Urinary bladder (tissue), 4 donors: ENCODE measurements around the gene RPLP2. TPM values are rescaled to one million over a fixed set of nuclear protein-coding genes. Genes with fewer than 3 reads are reported as not detected.

ENCODE experiments used
- DNase-seq: peaks from one replicate; pipeline ENCODE4 v3.0.0-alpha.2; 2015; ENCODE audit errors: extremely low spot score
- H3K27ac ChIP-seq: one replicate; pipeline ENCODE4 v1.5.1; 2013; ENCODE audit warnings: low read depth, mild to moderate bottlenecking, moderate library complexity
- H3K36me3 ChIP-seq: one replicate; pipeline ENCODE4 v1.6.1; 2013; ENCODE audit warnings: mild to moderate bottlenecking, moderate library complexity; ENCODE audit not compliant: insufficient read depth
- H3K4me1 ChIP-seq: one replicate; pipeline ENCODE4 v1.6.1; 2013; ENCODE audit warnings: mild to moderate bottlenecking, moderate library complexity; ENCODE audit not compliant: insufficient read depth
- H3K4me3 ChIP-seq: one replicate; pipeline ENCODE4 v1.5.1; 2013; ENCODE audit warnings: low read depth, low read length
- WGBS: extraction: QIAGEN DNeasy Blood & Tissue Kit; methylation state at CpG from one replicate; pipeline ENCODE4 v1.1.7; 2013; 5-methylcytosine and 5-hydroxymethylcytosine counted together
- polyA plus RNA-seq: library from polyadenylated mRNA; stranded (reverse); fragments of 200-250 nt; gene quantifications from one replicate; pipeline ENCODE4 v1.2.3, GENCODE V29; 2013
- total RNA-seq: library from RNA; depleted of rRNA; stranded (reverse); fragments of >200 nt; gene quantifications from one replicate; pipeline ENCODE4 v1.2.3, GENCODE V29; 2014
- donor health status: healthy with polysubstance abuse.
- donor health status: healthy.

The RPLP2 gene
- total and polyA plus RNA-seq, 2 donors: 189 to 1,859 TPM

DNA sequence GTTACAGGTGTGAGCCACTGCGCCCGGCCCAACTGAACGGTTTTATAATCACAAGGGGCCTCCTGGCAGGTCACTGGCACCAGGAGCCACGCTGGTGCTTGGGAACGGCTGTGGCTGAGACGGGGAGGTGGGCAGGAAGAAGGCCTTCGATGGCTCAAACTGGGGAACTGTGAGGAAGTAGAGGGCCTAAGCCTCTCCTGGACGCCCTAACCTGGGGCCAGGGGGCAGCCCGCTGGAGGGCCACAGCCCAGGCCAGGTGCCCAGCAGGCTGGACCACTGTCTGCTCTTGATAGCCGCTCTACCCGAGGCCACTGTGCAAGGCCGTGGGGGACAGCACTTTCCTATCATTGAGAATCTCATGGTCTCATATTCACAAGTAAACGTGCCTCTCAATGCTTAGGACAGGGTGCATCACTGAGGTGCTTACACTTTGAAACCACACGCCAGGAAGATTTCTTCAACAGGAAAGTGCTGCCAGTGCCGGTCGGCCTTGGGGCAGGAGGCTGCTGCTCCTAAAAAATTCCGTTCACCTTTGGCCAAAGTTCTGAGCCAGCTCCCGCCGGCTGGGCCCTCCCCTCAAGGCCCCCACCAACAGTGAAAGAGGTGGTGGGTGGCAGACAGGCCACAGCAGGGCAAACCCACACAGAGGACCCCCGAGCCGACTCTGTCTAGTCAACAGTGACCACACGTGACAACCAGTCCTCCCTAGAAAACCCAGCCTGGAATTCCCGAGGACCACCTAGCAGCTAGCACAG lies 39.7 kb upstream of the RPLP2 start:
- H3K36me3 ChIP-seq: peaks cover 10% of the 10 kb centered on the region
- no peak for DNase-seq
- no peak overlapping the region for H3K4me3 ChIP-seq
- 89% methylated on average over 23 of the region's 23 CpGs for WGBS
- no peaks in the 10 kb centered on the region for H3K4me1 ChIP-seq
- no peak overlapping the region for H3K27ac ChIP-seq

DNA sequence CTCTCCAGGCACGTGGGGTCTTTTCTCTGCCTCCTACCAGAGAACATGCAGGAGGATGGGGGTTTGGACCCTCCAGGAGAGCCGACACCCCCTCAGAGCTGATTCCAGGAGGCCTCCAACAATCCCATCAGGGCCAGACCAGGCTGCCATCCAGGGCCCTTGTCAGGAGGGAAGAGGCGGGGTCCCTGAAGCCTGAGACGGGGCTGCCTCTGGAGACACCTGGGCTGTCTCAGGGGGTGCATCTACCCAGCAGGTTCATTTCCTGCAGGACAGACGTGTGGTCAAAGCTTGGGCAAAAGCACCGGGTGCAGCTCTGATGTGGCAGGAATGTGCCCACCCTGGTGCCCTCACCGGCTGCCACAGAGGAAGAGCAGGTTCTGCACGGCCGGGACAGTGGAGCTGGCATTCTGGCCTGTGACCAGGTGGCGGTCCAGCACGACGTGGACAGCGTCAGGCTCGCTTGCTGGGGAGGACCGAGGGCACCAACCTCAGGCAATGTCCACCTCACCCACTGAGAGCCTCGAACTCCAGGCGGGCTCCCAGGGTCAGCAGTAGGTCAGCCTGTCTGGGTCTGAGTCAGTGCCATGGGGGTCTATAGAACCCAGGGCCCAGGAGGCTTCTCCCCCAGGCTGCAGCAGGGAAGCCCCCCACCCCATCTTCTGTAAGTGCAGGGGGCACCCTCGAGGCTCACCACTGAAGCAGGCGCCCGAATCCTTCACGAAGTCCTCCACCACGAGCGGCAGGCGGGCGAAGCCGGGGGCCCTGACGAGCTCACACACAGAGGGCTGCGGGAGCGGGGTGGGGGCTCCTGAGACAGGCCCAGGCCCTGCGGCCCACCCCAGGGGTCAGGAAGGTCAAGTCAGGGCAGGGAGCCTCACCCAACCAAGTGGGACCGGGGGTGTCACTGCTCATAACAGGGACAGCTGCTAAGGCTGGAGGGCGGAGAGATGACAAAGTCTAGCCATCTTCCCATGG lies 38.8 kb upstream of the RPLP2 start:
- whole genome bisulfite sequencing: 90% methylated on average over 32 of the region's 32 CpGs
- no peaks in the 10 kb centered on the region for H3K4me1 ChIP-seq
- no peak overlapping the region for H3K4me3 ChIP-seq
- no peak overlapping the region for H3K27ac ChIP-seq
- no peak for DNase-seq
- H3K36me3 ChIP-seq: peaks cover 10% of the 10 kb centered on the region

- Histone ChIP-seq H3K36me3 (peaks cover 8% of the 10 kb centered on the region), H3K4me1 (no peaks in the 10 kb centered on the region), H3K4me3 (no peak overlapping the region), H3K27ac (no peak overlapping the region)
- WGBS: 85% methylated on average over 15 of the region's 15 CpGs
- no peak for DNase-seq
Measured at GRCh38 chr11:771617-772204, 38.1 kb upstream of the RPLP2 start.

DNA sequence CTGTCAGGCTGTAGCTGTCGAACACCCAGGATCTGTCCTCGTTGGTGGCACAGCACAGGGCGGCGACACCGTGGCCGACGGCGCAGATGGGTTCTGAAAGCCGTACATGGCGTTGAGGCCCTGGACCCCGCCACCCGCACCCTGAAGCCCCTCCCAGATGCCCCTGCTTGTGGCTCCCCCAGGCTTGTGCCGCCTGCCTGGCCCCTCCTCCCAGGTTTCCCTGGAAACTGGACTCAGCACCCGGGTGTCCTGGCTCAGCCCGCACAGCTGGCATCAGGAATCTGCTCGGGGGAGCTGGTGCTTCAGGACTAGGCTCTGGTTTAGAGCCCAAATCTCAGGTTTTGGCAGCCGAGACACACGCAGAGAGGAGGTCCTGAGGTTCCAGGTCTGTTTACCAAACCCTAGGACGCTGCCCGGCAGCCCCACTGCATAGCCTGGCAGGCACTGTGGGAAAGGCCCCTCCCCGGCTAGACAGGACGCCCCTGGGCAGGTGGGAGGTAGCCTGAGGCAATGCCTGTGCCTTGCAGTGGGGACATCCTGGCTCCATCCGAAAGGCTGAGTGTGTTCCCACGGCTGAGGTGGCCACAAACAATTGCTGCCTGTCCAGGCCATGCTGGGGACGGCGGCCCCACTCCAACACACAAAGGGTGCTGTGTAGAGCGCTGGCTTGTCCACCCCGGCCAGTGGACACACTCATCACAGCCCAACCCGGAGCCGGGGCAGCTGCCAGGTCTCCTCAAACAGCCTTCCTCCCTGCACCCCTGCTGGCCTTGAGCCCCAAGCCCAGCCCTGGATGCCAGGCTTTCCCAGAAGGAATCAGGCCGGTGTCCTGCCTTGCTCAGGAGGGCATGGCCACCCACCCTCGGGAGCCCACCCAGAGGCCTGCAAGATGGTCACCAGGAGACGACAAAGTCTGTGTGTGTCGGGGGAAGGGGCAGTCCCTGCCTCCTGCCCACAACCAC lies 37.1 kb upstream of the RPLP2 start:
- H3K36me3 ChIP-seq: peaks cover 8% of the 10 kb centered on the region
- no peak overlapping the region for H3K4me3 ChIP-seq
- 76% methylated on average over 34 of the region's 34 CpGs for WGBS
- no peaks in the 10 kb centered on the region for H3K4me1 ChIP-seq
- H3K27ac ChIP-seq: no peak overlapping the region
- no peak for DNase-seq

- Histone ChIP-seq H3K4me3 (no peak overlapping the region), H3K27ac (no peak overlapping the region), H3K4me1 (no peaks in the 10 kb centered on the region), H3K36me3 (peaks cover 8% of the 10 kb centered on the region)
- no peak for DNase-seq
- 92% methylated on average over 5 of the region's 5 CpGs for WGBS
Measured at GRCh38 chr11:773425-773824, 36.3 kb upstream of the RPLP2 start.

GRCh38 chr11:773830-774229 lies 35.9 kb upstream of the RPLP2 start:
- no peak overlapping the region for H3K27ac ChIP-seq
- H3K4me1 ChIP-seq: no peaks in the 10 kb centered on the region
- peaks cover 8% of the 10 kb centered on the region for H3K36me3 ChIP-seq
- DNase-seq: no peak
- H3K4me3 ChIP-seq: no peak overlapping the region
- WGBS: 87% methylated on average over 9 of the region's 9 CpGs

DNA sequence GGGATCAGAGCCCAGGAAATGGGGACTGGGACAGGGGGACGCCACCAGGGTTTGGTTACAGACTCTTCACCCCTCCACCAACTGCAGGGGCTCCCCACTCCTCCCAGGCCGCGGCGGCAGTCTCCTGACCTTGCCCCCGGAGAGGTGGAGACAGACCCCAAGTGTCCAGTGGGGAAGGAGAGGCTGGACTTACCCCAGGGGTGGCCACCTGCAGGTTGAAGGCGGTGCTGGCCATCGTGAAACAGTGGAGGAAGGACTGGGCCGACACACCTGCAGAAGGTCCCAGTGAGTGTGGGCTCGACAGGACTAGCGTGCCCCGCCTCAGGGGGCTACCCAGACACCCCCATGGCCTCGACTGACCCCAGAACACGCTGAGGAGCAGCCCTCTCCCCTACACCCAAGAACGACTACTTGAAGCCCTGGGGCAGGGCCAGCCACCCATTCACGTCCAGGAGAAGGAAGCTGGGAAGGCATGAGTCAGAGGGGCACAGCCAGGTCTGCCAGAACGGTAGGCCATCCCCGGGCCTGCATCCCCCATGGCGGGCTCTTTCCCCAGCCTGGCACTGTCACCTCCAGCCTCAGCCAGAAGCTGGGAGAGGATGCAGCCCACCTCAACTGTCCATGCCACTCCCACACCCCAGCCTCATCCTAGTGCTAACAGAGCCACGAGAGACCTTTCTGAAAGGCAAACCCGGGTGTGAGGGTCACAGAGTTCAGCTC lies 34.7 kb upstream of the RPLP2 start:
- Histone ChIP-seq H3K4me1 (no peaks in the 10 kb centered on the region), H3K4me3 (no peak overlapping the region), H3K36me3 (peaks cover 6% of the 10 kb centered on the region), H3K27ac (no peak overlapping the region)
- 70% methylated on average over 20 of the region's 20 CpGs for WGBS
- no peak for DNase-seq

GRCh38 chr11:776263-776560 lies 33.6 kb upstream of the RPLP2 start:
- Histone ChIP-seq H3K4me1 (no peaks in the 10 kb centered on the region), H3K36me3 (no peaks in the 10 kb centered on the region), H3K4me3 (peak overlapping the region; percentile 85), H3K27ac (no peak overlapping the region)
- 31% methylated on average over 11 of the region's 11 CpGs for WGBS
- DNase-seq: no peak

GRCh38 chr11:776561-777287 lies 33.0 kb upstream of the RPLP2 start:
- Histone ChIP-seq H3K4me1 (no peaks in the 10 kb centered on the region), H3K36me3 (no peaks in the 10 kb centered on the region), H3K27ac (no peak overlapping the region), H3K4me3 (peak overlapping the region; percentile 85)
- 2% methylated on average over 64 of the region's 65 CpGs for WGBS
- no peak for DNase-seq

- Histone ChIP-seq H3K27ac (peak within 1 kb of the TSS; percentile 77), H3K4me3 (peak within 1 kb of the TSS; percentile 85), H3K4me1 (no peaks in the 10 kb centered on the region), H3K36me3 (no peaks in the 10 kb centered on the region)
- DNase-seq: no peak
- under 1% methylated on average over 110 of the region's 110 CpGs for WGBS
Measured at GRCh38 chr11:777288-778255, 32.2 kb upstream of the RPLP2 start, which contains the start of gene GATD1. Gene GATD1, minus strand, starts transcription at chr11:777487. Its CDS starts 25 bp downstream, at chr11:777462.
